Esophagus (tissue), 2 donors: ENCODE measurements around the gene MPDU1. TPM values are rescaled to one million over a fixed set of nuclear protein-coding genes. Genes with fewer than 3 reads are reported as not detected.

Experiments
- H3K27ac ChIP-seq, 2 donors: one replicate each; pipeline ENCODE4 v1.5.1; 2013; ENCODE audit warnings: low read depth in 2 of 2, mild to moderate bottlenecking in 2 of 2, inconsistent platforms in 1 of 2, low read length in 1 of 2, moderate library complexity in 1 of 2
- H3K27me3 ChIP-seq, 2 donors: one replicate each; pipeline ENCODE4 v1.6.1; 2013; ENCODE audit warnings: low read length in 2 of 2, control low read depth in 1 of 2, mild to moderate bottlenecking in 1 of 2; ENCODE audit not compliant: insufficient read depth in 2 of 2, control insufficient read depth in 1 of 2
- H3K36me3 ChIP-seq, 2 donors: one replicate each; pipeline ENCODE4 v1.6.1; 2013; ENCODE audit warnings: low read length in 1 of 2; ENCODE audit not compliant: control insufficient read depth in 2 of 2, insufficient read depth in 2 of 2
- H3K4me1 ChIP-seq, 2 donors: one replicate each; pipeline ENCODE4 v1.6.1; 2013; ENCODE audit warnings: low read length in 1 of 2; ENCODE audit not compliant: control insufficient read depth in 2 of 2, insufficient read depth in 2 of 2
- H3K4me3 ChIP-seq, 2 donors: one replicate each; pipeline ENCODE4 v1.5.1; 2013; ENCODE audit warnings: low read length in 2 of 2, mild to moderate bottlenecking in 2 of 2, low read depth in 1 of 2, moderate library complexity in 1 of 2
- H3K9me3 ChIP-seq, 2 donors: one replicate each; pipeline ENCODE4 v1.6.1; 2013; ENCODE audit warnings: mild to moderate bottlenecking in 2 of 2, low read depth in 1 of 2, low read length in 1 of 2, moderate library complexity in 1 of 2; ENCODE audit not compliant: control insufficient read depth in 2 of 2, insufficient read depth in 1 of 2
- WGBS, 2 donors: extraction: QIAGEN DNeasy Blood & Tissue Kit; methylation state at CpG; one replicate each; pipeline ENCODE4 v1.1.7; 2013; 5-methylcytosine and 5-hydroxymethylcytosine counted together
- polyA plus RNA-seq, 2 donors: library from polyadenylated mRNA; stranded (reverse); fragments of 200-250 nt; gene quantifications; one replicate each; pipeline ENCODE4 v1.2.3, GENCODE V29; 2013
- donor health status: healthy with polysubstance abuse.
- donor health status: Bipolar disorder and iron deficiency.

MPDU1 gene
- polyA plus RNA-seq, 2 donors: 56.9 to 60.0 TPM

- H3K4me1 ChIP-seq: peaks cover 2 to 7% of the 10 kb centered on the region in 2 donors
- H3K27me3 ChIP-seq: no peaks in the 10 kb centered on the region
- no peaks in the 10 kb centered on the region for H3K36me3 ChIP-seq
- no peak overlapping the region for H3K4me3 ChIP-seq
- H3K27ac ChIP-seq: no peak overlapping the region
- 74 to 88% methylated on average over 4 of the region's 4 CpGs for WGBS, 2 donors
- H3K9me3 ChIP-seq: no peaks in the 10 kb centered on the region
These were observed 32.3 kb upstream of the MPDU1 start for GRCh38 chr17:7551396-7551795.

GRCh38 chr17:7552621-7553051 is 31.0 kb upstream of the MPDU1 start:
- 76 to 83% methylated on average over 6 of the region's 6 CpGs for WGBS, 2 donors
- H3K27me3 ChIP-seq: no peaks in the 10 kb centered on the region
- H3K9me3 ChIP-seq: no peaks in the 10 kb centered on the region
- H3K27ac ChIP-seq: no peak overlapping the region
- H3K36me3 ChIP-seq: no peaks in the 10 kb centered on the region
- H3K4me3 ChIP-seq: no peak overlapping the region
- H3K4me1 ChIP-seq: peaks cover 2 to 10% of the 10 kb centered on the region in 2 donors

GRCh38 chr17:7553356-7553755 is 30.3 kb upstream of the MPDU1 start:
- Histone ChIP-seq H3K27me3 (no peaks in the 10 kb centered on the region), H3K9me3 (no peaks in the 10 kb centered on the region), H3K4me3 (no peak overlapping the region), H3K4me1 (peaks cover 2 to 15% of the 10 kb centered on the region in 2 donors), H3K27ac (no peak overlapping the region), H3K36me3 (no peaks in the 10 kb centered on the region)
- 95 to 97% methylated on average over 1 of the region's 1 CpG for WGBS, 2 donors

GRCh38 chr17:7555320-7555948 is 28.2 kb upstream of the MPDU1 start:
- no peak overlapping the region for H3K4me3 ChIP-seq
- no peaks in the 10 kb centered on the region for H3K9me3 ChIP-seq
- H3K27me3 ChIP-seq: no peaks in the 10 kb centered on the region
- 73 to 76% methylated on average over 10 of the region's 10 CpGs for WGBS, 2 donors
- peaks cover 5 to 20% of the 10 kb centered on the region in 2 donors for H3K4me1 ChIP-seq
- no peaks in the 10 kb centered on the region for H3K36me3 ChIP-seq
- no peak overlapping the region for H3K27ac ChIP-seq

GRCh38 chr17:7556627-7557026 is 27.0 kb upstream of the MPDU1 start:
- peaks cover 5 to 20% of the 10 kb centered on the region in 2 donors for H3K4me1 ChIP-seq
- no peaks in the 10 kb centered on the region for H3K9me3 ChIP-seq
- 76 to 85% methylated on average over 12 of the region's 12 CpGs for WGBS, 2 donors
- no peaks in the 10 kb centered on the region for H3K36me3 ChIP-seq
- no peak overlapping the region for H3K4me3 ChIP-seq
- H3K27ac ChIP-seq: peak overlapping the region; percentile 81 to 91
- no peaks in the 10 kb centered on the region for H3K27me3 ChIP-seq

GRCh38 chr17:7557147-7557764 is 26.4 kb upstream of the MPDU1 start:
- peak overlapping the region; percentile 81 to 91 for H3K27ac ChIP-seq
- H3K9me3 ChIP-seq: no peaks in the 10 kb centered on the region
- no peaks in the 10 kb centered on the region for H3K36me3 ChIP-seq
- peaks cover 5 to 20% of the 10 kb centered on the region in 2 donors for H3K4me1 ChIP-seq
- no peaks in the 10 kb centered on the region for H3K27me3 ChIP-seq
- H3K4me3 ChIP-seq: no peak overlapping the region
- WGBS, 2 donors: 47 to 48% methylated on average over 18 to 19 of the region's 19 CpGs

- H3K4me1 ChIP-seq: peaks cover 5 to 20% of the 10 kb centered on the region in 2 donors
- no peaks in the 10 kb centered on the region for H3K27me3 ChIP-seq
- WGBS, 2 donors: 9 to 11% methylated on average over 21 of the region's 21 CpGs
- peak overlapping the region; percentile 25 to 31 for H3K4me3 ChIP-seq
- no peaks in the 10 kb centered on the region for H3K9me3 ChIP-seq
- H3K36me3 ChIP-seq: no peaks in the 10 kb centered on the region
- H3K27ac ChIP-seq: peak overlapping the region; percentile 91 to 98
These were observed 25.7 kb upstream of the MPDU1 start for GRCh38 chr17:7557775-7558543.

- peak within 1 kb of the TSS; percentile 25 to 31 for H3K4me3 ChIP-seq
- peak within 1 kb of the TSS; percentile 91 to 98 for H3K27ac ChIP-seq
- H3K27me3 ChIP-seq: no peaks in the 10 kb centered on the region
- H3K4me1 ChIP-seq: peaks cover 8 to 22% of the 10 kb centered on the region in 2 donors
- no peaks in the 10 kb centered on the region for H3K9me3 ChIP-seq
- H3K36me3 ChIP-seq: peaks cover 0 to 3% of the 10 kb centered on the region in 2 donors
- WGBS, 2 donors: 18 to 28% methylated on average over 16 of the region's 16 CpGs
These were observed 24.9 kb upstream of the MPDU1 start, which contains the start of gene TNFSF13 for GRCh38 chr17:7558544-7559319. TNFSF13 (plus strand) TSS chr17:7558750; CDS start chr17:7559040, 290 bp downstream.
